ENCODE data around the gene METRN. TPM values are rescaled to one million over a fixed set of nuclear protein-coding genes. Genes with fewer than 3 reads are reported as not detected.
A peak's percentile ranks its signal among the peaks of the same experiment; 100 is the strongest.

METRN gene
- total RNA-seq, 4 donors from 2014 or later, result 24.4 to 42.1 (median 33.3) TPM

DNA sequence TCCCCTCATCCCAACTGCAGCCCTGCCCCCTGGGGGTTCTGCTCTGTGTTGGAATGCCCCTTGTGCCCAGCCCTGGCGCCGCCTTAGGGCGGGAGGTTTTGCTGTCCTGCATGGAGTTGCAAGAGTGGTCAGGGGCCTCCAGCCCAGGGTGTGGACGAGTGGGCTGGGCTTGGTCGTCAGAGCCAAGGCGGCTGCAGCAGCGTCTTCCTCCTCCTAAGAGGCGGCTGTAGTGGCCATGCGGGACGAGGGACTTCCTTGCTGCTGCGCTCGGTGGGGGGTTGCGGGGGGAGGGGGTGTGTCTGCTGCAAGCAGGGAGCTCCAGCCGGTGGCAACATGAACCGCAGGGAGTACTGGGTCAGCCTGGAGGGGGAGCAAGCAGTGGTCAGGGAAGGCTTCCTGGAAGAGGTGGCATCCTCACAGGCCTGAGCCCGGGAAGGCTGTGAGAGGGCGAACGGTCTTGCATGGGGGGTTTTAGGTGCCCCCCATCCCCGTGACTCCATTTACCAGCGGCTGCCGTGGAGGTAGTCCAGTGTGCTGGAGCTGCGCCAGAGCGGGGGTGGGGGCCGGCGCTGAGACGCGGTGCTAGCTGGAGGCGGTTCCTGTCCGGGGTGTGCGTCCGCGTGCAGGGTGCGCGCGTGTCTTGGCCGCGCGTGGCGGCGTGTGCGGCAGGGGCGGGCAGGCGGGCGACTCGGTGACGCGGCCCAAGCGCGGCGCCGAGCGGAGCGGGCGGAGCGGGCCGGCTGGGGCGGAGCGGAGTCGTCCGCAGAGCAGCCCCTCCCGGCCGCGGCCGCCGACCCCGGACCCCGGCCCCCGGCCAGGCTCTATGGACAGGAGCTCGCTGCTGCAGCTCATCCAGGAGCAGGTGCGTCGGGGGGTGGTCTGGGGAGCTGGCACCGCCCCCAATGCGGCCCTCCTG lies 39.7 kb upstream of the METRN start, which contains the start of gene RHBDL1:
TSS of gene RHBDL1 (plus strand) at position 704 of the 916 bp plus-strand sequence. CDS start at position 824, 120 bp downstream.
- DNase-seq (no peak), ATAC-seq (no peak)
- H3K27ac ChIP-seq, result no peak within 1 kb of the TSS

GRCh38 chr16:675884-676564 lies 38.9 kb upstream of the METRN start:
- no peaks in the 10 kb centered on the region for H3K27me3 ChIP-seq
- no peak overlapping the region for H3K27ac ChIP-seq
- H3K9me3 ChIP-seq, result no peaks in the 10 kb centered on the region
- no peak for DNase-seq
- TF ChIP-seq, protein P1, sequence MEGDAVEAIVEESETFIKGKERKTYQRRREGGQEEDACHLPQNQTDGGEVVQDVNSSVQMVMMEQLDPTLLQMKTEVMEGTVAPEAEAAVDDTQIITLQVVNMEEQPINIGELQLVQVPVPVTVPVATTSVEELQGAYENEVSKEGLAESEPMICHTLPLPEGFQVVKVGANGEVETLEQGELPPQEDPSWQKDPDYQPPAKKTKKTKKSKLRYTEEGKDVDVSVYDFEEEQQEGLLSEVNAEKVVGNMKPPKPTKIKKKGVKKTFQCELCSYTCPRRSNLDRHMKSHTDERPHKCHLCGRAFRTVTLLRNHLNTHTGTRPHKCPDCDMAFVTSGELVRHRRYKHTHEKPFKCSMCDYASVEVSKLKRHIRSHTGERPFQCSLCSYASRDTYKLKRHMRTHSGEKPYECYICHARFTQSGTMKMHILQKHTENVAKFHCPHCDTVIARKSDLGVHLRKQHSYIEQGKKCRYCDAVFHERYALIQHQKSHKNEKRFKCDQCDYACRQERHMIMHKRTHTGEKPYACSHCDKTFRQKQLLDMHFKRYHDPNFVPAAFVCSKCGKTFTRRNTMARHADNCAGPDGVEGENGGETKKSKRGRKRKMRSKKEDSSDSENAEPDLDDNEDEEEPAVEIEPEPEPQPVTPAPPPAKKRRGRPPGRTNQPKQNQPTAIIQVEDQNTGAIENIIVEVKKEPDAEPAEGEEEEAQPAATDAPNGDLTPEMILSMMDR (IDR thresholded peaks at IDR 0.05 in 4 of 5, conservative IDR thresholded peaks at IDR 0.05 in 1 of 5), result no peak
- TF ChIP-seq POLR2A (IDR thresholded peaks at IDR 0.05), result no peak
- ATAC-seq, result no peak
- peak overlapping the region in 2 of 4 donors; percentile 21 to 24 for H3K4me3 ChIP-seq
- intact Hi-C loops (cut with DNase I; ENCODE audit: low total_unique reads), result no loop called here
- H3K36me3 ChIP-seq, result peaks cover 0 to 27% of the 10 kb centered on the region in 2 donors
- in situ Hi-C loops (cut with MboI; ENCODE audit: low sequenced_read_pairs in 4 of 4), result no loop called here
- H3K4me1 ChIP-seq, result peaks cover 3 to 11% of the 10 kb centered on the region in 2 donors

More for the DNA sequence above, 39.7 kb upstream of the METRN start, which contains the start of gene RHBDL1:
- H3K27me3 ChIP-seq, result no peaks in the 10 kb centered on the region
- H3K4me1 ChIP-seq, result peaks cover 0 to 8% of the 10 kb centered on the region in 2 donors
- peaks cover 0 to 35% of the 10 kb centered on the region in 2 donors for H3K36me3 ChIP-seq
- H3K4me3 ChIP-seq, result peak within 1 kb of the TSS in 3 of 4 donors; percentile 21 to 34 (median 24)
- in situ Hi-C loops (cut with MboI; ENCODE audit: low sequenced_read_pairs in 4 of 4), result no loop called here
- no peak for TF ChIP-seq POLR2A (IDR thresholded peaks at IDR 0.05)
- TF ChIP-seq, protein P1 (IDR thresholded peaks at IDR 0.05 in 4 of 5, conservative IDR thresholded peaks at IDR 0.05 in 1 of 5), result no peak
- no peaks in the 10 kb centered on the region for H3K9me3 ChIP-seq
- intact Hi-C loops (cut with DNase I; ENCODE audit: low total_unique reads), result no loop called here

DNA sequence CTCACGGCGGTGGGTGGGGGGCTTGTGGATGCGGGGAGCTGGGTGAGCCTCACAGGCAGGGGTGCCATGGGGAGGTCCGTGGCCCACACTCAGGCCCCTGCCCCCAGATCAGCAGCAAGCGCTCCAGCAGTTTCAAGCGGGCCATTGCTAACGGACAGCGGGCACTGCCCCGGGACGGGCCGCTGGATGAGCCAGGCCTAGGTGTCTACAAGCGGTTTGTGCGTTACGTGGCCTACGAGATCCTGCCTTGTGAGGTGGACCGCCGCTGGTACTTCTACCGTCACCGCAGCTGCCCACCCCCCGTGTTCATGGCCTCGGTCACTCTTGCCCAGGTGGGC lies 38.4 kb upstream of the METRN start:
- TF ChIP-seq POLR2A (IDR thresholded peaks at IDR 0.05), result no peak
- TF ChIP-seq, protein P1 (IDR thresholded peaks at IDR 0.05 in 4 of 5, conservative IDR thresholded peaks at IDR 0.05 in 1 of 5), result no peak
- in situ Hi-C loops (cut with MboI; ENCODE audit: low sequenced_read_pairs in 4 of 4), result no loop called here
- ATAC-seq, result no peak
- H3K27ac ChIP-seq, result no peak overlapping the region
- no peaks in the 10 kb centered on the region for H3K27me3 ChIP-seq
- peaks cover 8 to 16% of the 10 kb centered on the region in 2 donors for H3K4me1 ChIP-seq
- no peak for DNase-seq
- peaks cover 0 to 24% of the 10 kb centered on the region in 2 donors for H3K36me3 ChIP-seq
- intact Hi-C loops (cut with DNase I; ENCODE audit: low total_unique reads), result no loop called here
- no peak overlapping the region for H3K4me3 ChIP-seq
- H3K9me3 ChIP-seq, result no peaks in the 10 kb centered on the region

DNA sequence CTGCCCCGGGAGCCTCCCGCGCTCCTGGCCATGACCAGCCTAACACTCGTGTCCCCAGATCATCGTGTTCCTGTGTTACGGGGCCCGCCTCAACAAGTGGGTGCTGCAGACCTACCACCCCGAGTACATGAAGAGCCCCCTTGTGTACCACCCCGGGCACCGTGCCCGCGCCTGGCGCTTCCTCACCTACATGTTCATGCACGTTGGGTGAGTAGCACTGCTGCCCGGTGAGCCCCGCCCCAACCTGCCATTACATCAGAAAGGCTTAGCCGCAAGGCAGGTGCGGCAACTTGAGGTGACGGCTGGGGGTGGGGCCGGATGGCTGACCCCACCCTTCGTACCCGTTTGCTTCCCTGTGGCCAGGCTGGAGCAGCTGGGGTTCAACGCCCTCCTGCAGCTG lies 38.0 kb upstream of the METRN start:
- Histone ChIP-seq H3K36me3 (peaks cover 0 to 26% of the 10 kb centered on the region in 2 donors), H3K9me3 (no peaks in the 10 kb centered on the region), H3K27ac (no peak overlapping the region), H3K27me3 (no peaks in the 10 kb centered on the region), H3K4me1 (peaks cover 12 to 20% of the 10 kb centered on the region in 2 donors), H3K4me3 (no peak overlapping the region)
- intact Hi-C loops (cut with DNase I; ENCODE audit: low total_unique reads) (no loop called here), in situ Hi-C loops (cut with MboI; ENCODE audit: low sequenced_read_pairs in 4 of 4) (no loop called here)
- no peak for ATAC-seq
- DNase-seq, result no peak
- TF ChIP-seq, protein P1 (IDR thresholded peaks at IDR 0.05 in 4 of 5, conservative IDR thresholded peaks at IDR 0.05 in 1 of 5), result no peak
- TF ChIP-seq POLR2A (IDR thresholded peaks at IDR 0.05), result no peak
